Heart left ventricle (tissue), 16 donors: Measurements from ENCODE around the gene ACSL3. TPM values are rescaled to one million over a fixed set of nuclear protein-coding genes. Genes with fewer than 3 reads are reported as not detected.

Source experiments
- ATAC-seq, 4 donors: fragments of 200-7000 bp; cut with Tn5 transposase; one replicate each; pipeline ENCODE4 v1.9.1; 2020 to 2022; ENCODE audit warnings: moderate library complexity in 4 of 4, mild to moderate bottlenecking in 3 of 4, moderate number of reproducible peaks in 1 of 4
- DNase-seq, 5 donors: peaks; one replicate each; pipeline ENCODE4 v3.0.0-alpha.2; 2020
- H3K27ac ChIP-seq, 12 donors: fragments of 200-600 bp; sonication (generic) in 4 of 12; one replicate each; pipeline versions ENCODE4 v1.5.0 to v1.8.0; 2016 to 2022; ENCODE audit warnings: mild to moderate bottlenecking in 2 of 12
- H3K27me3 ChIP-seq, 9 donors: fragments of 200-600 bp; sonication (generic) in 2 of 9; one replicate each; pipeline versions ENCODE4 v1.5.1 to v1.8.0; 2016 to 2022; ENCODE audit warnings: mild to moderate bottlenecking in 3 of 9
- H3K36me3 ChIP-seq, 9 donors: fragments of 200-600 bp; sonication (generic) in 2 of 9; one replicate each; pipeline versions ENCODE4 v1.5.0 to v1.8.0; 2018 to 2022; ENCODE audit warnings: mild to moderate bottlenecking in 2 of 9
- H3K4me1 ChIP-seq, 12 donors: fragments of 200-600 bp; sonication (generic) in 4 of 12; one replicate each; pipeline versions ENCODE4 v1.5.0 to v1.8.0; 2016 to 2022; ENCODE audit warnings: mild to moderate bottlenecking in 3 of 12
- H3K4me3 ChIP-seq, 12 donors: fragments of 200-600 bp; sonication (generic) in 4 of 12; one replicate each; pipeline versions ENCODE4 v1.5.0 to v1.8.0; 2017 to 2022; ENCODE audit warnings: mild to moderate bottlenecking in 9 of 12, moderate library complexity in 4 of 12
- H3K9me3 ChIP-seq, 12 donors: fragments of 200-600 bp; sonication (generic) in 4 of 12; one replicate each; pipeline versions ENCODE4 v1.5.0 to v1.8.0; 2016 to 2022; ENCODE audit warnings: mild to moderate bottlenecking in 1 of 12
- POLR2A ChIP-seq, 2 donors: fragments of 450-650 bp; IDR thresholded peaks; one replicate each; pipeline ENCODE4 v1.6.1; 2017; ENCODE audit warnings: antibody characterized with exemption in 2 of 2, mild to moderate bottlenecking in 2 of 2, moderate library complexity in 2 of 2
- WGBS, 4 donors: extraction: QIAGEN DNeasy Blood & Tissue Kit in 2 of 4; methylation state at CpG; one replicate each; pipeline versions ENCODE4 v1.1.5 to v1.1.7; 2013 to 2018; 5-methylcytosine and 5-hydroxymethylcytosine counted together
- intact Hi-C, 10 donors: fragments of 100-400 bp; cut with DNase I; formaldehyde crosslinking; loops; one replicate each; pipeline versions ENCODE4 v1.11.1 to v1.14.2; 2022
- polyA plus RNA-seq, 2 donors: library from polyadenylated mRNA; stranded (reverse); fragments of 200-250 nt; gene quantifications; one replicate each; pipeline ENCODE4 v1.2.3, GENCODE V29; 2013
- total RNA-seq, 9 donors: library from RNA; depleted of rRNA in 2 of 9; stranded (reverse); fragments of >200 nt in 2 of 9; fragmentation: NEBNext Ultra II Directional in 3 of 9; extraction: Animal tissue kit (Norgen Biotek cat#: 25700) in 3 of 9; gene quantifications; one replicate each; pipeline versions ENCODE4 v1.1.0 to v1.2.4, GENCODE V29; 2016 to 2023
- TF ChIP-seq, protein P1 (sequence below), 12 donors: fragments of 200-600 bp; sonication (generic) in 4 of 12; IDR thresholded peaks; one replicate each; pipeline versions ENCODE4 v1.5.0 to v1.8.0; 2018 to 2022; ENCODE audit warnings: antibody characterized with exemption in 12 of 12, mild to moderate bottlenecking in 5 of 12
- donor health status: ischemic (EF 13 %, LVEDD 7.1; RV severe dilation, severe dysfunction).
- donor health status: healthy with polysubstance abuse.
- donor health status: DM: no; HTN: yes; CAD: no.
- donor health status: DM: no; HTN: no; CAD: no.
- donor health status: ischemic (EF 25% LVEDD 6.9; RV normal size, moderate dysfunction).
- donor health status: ischemic (EF 25% LVEDD 5.7; RV mildly dilated, moderate dysfunction).
- donor health status: healthy.
- donor health status: DM: yes; HTN: yes; CAD: no.
- donor health status: ischemic (EF 35%, LVEDD 5.7; RV mildly dilated, moderate dysfunction).
- donor health status: nonischemic (EF 11% LVEDD 7.7; RV severe dilation, severe dysfunction).
- donor health status: DM: yes; HTN: yes; CAD: no.
- donor health status: PGD.
- donor health status: ischemic (EF 29% LVEDD 5.4; RV normal size, mild dysfunction).
- donor health status: nonischemic (EF 23%, LVEDD 6.1; RV moderate dilation, normal function).

Gene ACSL3
- total and polyA plus RNA-seq, 11 donors: 12.0 to 56.8 (median 51.9) TPM

DNA sequence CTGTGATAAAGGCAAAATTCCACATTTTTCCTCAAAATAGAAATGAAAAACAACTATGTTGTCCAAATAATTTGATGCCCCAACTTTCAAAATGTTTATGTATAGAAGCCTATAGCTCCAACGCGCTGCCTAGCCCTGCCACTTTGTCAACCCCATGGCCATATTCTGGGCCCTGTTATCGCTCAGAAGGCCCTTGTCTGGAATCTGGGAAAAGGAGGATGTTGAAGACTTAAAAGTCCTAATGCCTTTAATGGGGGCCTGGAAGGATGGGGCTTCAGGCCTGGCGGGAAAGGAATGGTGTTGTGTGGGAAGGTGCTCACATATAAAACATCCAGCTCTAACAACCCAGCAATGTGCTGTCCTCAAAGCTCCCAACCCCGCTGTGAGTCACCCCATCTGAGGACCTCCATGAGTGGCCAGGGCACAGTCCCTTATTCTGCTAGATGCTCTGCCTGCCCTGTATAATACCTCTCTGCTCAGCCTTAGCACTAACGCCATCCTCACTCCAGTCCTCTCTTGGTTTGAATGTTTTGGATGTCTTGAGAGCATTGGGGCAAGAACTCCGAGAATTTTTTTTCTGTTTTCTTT, 86.0 kb downstream of the ACSL3 start:
- H3K4me1 ChIP-seq: peaks cover 0 to 7% (median 0%) of the 10 kb centered on the region in 12 donors
- H3K27ac ChIP-seq: no peak overlapping the region
- H3K27me3 ChIP-seq: no peaks in the 10 kb centered on the region
- no peaks in the 10 kb centered on the region for H3K9me3 ChIP-seq
- DNase-seq: no peak
- H3K36me3 ChIP-seq: peaks cover 0 to 9% (median 4%) of the 10 kb centered on the region in 9 donors
- 87 to 91% (median 89%) methylated on average over 7 of the region's 7 CpGs for WGBS, 4 donors
- ATAC-seq: peak in 2 of 4 donors; percentile 29 to 48
- intact Hi-C loops: no loop called here
- no peak overlapping the region for H3K4me3 ChIP-seq
- TF ChIP-seq, protein P1, sequence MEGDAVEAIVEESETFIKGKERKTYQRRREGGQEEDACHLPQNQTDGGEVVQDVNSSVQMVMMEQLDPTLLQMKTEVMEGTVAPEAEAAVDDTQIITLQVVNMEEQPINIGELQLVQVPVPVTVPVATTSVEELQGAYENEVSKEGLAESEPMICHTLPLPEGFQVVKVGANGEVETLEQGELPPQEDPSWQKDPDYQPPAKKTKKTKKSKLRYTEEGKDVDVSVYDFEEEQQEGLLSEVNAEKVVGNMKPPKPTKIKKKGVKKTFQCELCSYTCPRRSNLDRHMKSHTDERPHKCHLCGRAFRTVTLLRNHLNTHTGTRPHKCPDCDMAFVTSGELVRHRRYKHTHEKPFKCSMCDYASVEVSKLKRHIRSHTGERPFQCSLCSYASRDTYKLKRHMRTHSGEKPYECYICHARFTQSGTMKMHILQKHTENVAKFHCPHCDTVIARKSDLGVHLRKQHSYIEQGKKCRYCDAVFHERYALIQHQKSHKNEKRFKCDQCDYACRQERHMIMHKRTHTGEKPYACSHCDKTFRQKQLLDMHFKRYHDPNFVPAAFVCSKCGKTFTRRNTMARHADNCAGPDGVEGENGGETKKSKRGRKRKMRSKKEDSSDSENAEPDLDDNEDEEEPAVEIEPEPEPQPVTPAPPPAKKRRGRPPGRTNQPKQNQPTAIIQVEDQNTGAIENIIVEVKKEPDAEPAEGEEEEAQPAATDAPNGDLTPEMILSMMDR (IDR thresholded peaks at IDR 0.05): no peak
- TF ChIP-seq POLR2A (IDR thresholded peaks at IDR 0.05): no peak

- no peaks in the 10 kb centered on the region for H3K27me3 ChIP-seq
- DNase-seq (no peak), ATAC-seq (no peak)
- no peak overlapping the region for H3K4me3 ChIP-seq
- TF ChIP-seq POLR2A (IDR thresholded peaks at IDR 0.05): no peak
- TF ChIP-seq, protein P1 (IDR thresholded peaks at IDR 0.05): no peak
- 62 to 83% (median 75%) methylated on average over 1 of the region's 1 CpG for WGBS, 4 donors
- intact Hi-C loops: no loop called here
- H3K4me1 ChIP-seq: peaks cover 0 to 7% (median 0%) of the 10 kb centered on the region in 12 donors
- no peak overlapping the region for H3K27ac ChIP-seq
- H3K36me3 ChIP-seq: no peaks in the 10 kb centered on the region
- H3K9me3 ChIP-seq: no peaks in the 10 kb centered on the region
Measured at GRCh38 chr2:222949073-222949472, 88.2 kb downstream of the ACSL3 start.

- no peak for TF ChIP-seq POLR2A (IDR thresholded peaks at IDR 0.05)
- TF ChIP-seq, protein P1 (IDR thresholded peaks at IDR 0.05): no peak
- DNase-seq (no peak), ATAC-seq (no peak)
- Histone ChIP-seq H3K4me3 (no peak overlapping the region), H3K27me3 (no peaks in the 10 kb centered on the region), H3K27ac (no peak overlapping the region), H3K4me1 (peaks cover 0 to 9% (median 0%) of the 10 kb centered on the region in 12 donors), H3K36me3 (no peaks in the 10 kb centered on the region), H3K9me3 (no peaks in the 10 kb centered on the region)
- 96 to 98% (median 97%) methylated on average over 3 of the region's 3 CpGs for WGBS, 4 donors
- intact Hi-C loops: no loop called here
Measured at GRCh38 chr2:222949690-222950323, 89.0 kb downstream of the ACSL3 start.

DNA sequence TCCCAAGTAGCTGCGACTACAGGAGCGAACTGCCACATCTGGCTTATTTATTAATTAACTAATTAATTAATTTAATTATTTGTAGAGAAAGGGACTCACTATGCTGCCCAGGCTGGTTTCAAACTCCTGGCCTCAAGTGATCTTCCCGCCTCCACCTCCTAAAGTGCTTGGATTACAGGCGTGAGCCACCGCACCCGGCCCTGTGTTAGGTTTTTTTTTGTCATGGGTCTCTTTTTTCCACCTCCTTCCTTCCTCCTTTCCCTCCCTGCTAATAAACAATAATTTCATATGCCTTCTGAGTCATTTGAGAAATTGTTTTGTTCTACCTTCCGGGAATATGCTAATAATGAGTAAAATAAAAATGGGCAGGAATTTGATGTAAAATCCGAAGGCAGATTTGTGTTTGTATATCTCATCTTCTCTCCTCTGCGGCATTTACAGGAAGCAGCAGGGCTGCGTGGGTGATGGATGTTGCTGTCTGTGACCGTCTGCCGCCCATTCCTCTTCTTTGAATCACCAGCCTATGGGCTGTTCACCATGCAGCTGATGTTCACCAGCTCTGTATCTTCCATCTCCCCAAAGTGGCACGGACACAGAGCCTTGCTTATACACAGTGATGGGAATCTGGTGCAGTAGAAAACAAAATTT, 89.9 kb downstream of the ACSL3 start:
- no peak for ATAC-seq
- TF ChIP-seq, protein P1 (IDR thresholded peaks at IDR 0.05): no peak
- no peak for TF ChIP-seq POLR2A (IDR thresholded peaks at IDR 0.05)
- 57 to 69% (median 64%) methylated on average over 13 of the region's 13 CpGs for WGBS, 4 donors

More for the DNA sequence above, 89.9 kb downstream of the ACSL3 start:
- Histone ChIP-seq H3K27ac (no peak overlapping the region), H3K36me3 (no peaks in the 10 kb centered on the region), H3K4me3 (no peak overlapping the region), H3K9me3 (no peaks in the 10 kb centered on the region), H3K4me1 (peaks cover 0 to 5% (median 0%) of the 10 kb centered on the region in 12 donors), H3K27me3 (no peaks in the 10 kb centered on the region)
- no peak for DNase-seq
- intact Hi-C loops: no loop called here
